WTC11 (cell line): ENCODE results near the gene CREBBP. TPM values are rescaled to one million over a fixed set of nuclear protein-coding genes. Genes with fewer than 3 reads are reported as not detected.

Experiments used
- ATAC-seq: fragments of 200-7000 bp; cut with Tn5 transposase; 2 replicates; pipeline ENCODE4 v1.10.0; 2021; ENCODE audit warnings: mild to moderate bottlenecking, moderate library complexity
- CTCF ChIA-PET: fragments of 300-600 bp; sonication (Branson Sonifier 250); formaldehyde crosslinking; loops from one replicate; lab custom pipeline; 2021; ENCODE audit warnings: antibody characterized with exemption; lab: Charles Lee
- POLR2A ChIA-PET: fragments of 350-600 bp; sonication (Branson Sonifier 250); formaldehyde crosslinking; loops from one replicate; lab custom pipeline; 2021; ENCODE audit warnings: antibody characterized with exemption; lab: Charles Lee
- DNase-seq: peaks from one replicate; pipeline ENCODE4 v3.0.0; 2021; ENCODE audit warnings: low spot score
- H3K27ac Mint-ChIP-seq: 2 replicates; pipeline ENCODE4 v1.8.0; 2021; ENCODE audit warnings: mixed read lengths
- H3K27me3 Mint-ChIP-seq: 2 replicates; pipeline ENCODE4 v1.8.0; 2021; ENCODE audit warnings: low read depth, mild to moderate bottlenecking, moderate library complexity, mixed read lengths
- H3K36me3 Mint-ChIP-seq: 2 replicates; pipeline ENCODE4 v1.8.0; 2021; ENCODE audit warnings: mixed read lengths
- H3K4me1 Mint-ChIP-seq: 2 replicates; pipeline ENCODE4 v1.8.0; 2022; ENCODE audit warnings: mixed read lengths
- H3K4me3 Mint-ChIP-seq: 2 replicates; pipeline ENCODE4 v1.8.0; 2021; ENCODE audit warnings: mild to moderate bottlenecking, moderate library complexity, mixed read lengths
- H3K9me3 Mint-ChIP-seq: 2 replicates; pipeline ENCODE4 v1.8.0; 2021; ENCODE audit warnings: mixed read lengths
- AFF4 ChIP-seq: sonication (generic); formaldehyde crosslinking; IDR thresholded peaks from 2 replicates; pipeline ENCODE4 v1.8.1; 2023; ENCODE audit warnings: mild to moderate bottlenecking, missing genetic modification reagents, borderline replicate concordance
- ATF6 ChIP-seq: sonication (generic); formaldehyde crosslinking; IDR thresholded peaks from 2 replicates; pipeline ENCODE4 v1.8.1; 2023; ENCODE audit warnings: mild to moderate bottlenecking, missing genetic modification reagents
- CREB1 ChIP-seq: sonication (generic); formaldehyde crosslinking; IDR thresholded peaks from 2 replicates; pipeline ENCODE4 v1.8.0; 2023; ENCODE audit warnings: mild to moderate bottlenecking, missing genetic modification reagents
- ESRRA ChIP-seq: sonication (generic); formaldehyde crosslinking; IDR thresholded peaks from 2 replicates; pipeline ENCODE4 v1.8.1; 2022; ENCODE audit warnings: mild to moderate bottlenecking, missing genetic modification reagents, borderline replicate concordance
- FOXP1 ChIP-seq: sonication (generic); formaldehyde crosslinking; IDR thresholded peaks from 2 replicates; pipeline ENCODE4 v1.8.0; 2022; ENCODE audit warnings: missing genetic modification reagents, mild to moderate bottlenecking, moderate library complexity, borderline replicate concordance
- FOXP4 ChIP-seq: sonication (generic); formaldehyde crosslinking; IDR thresholded peaks from 2 replicates; pipeline ENCODE4 v1.8.0; 2022; ENCODE audit warnings: mild to moderate bottlenecking, missing genetic modification reagents
- IRF2 ChIP-seq: sonication (generic); formaldehyde crosslinking; IDR thresholded peaks from 2 replicates; pipeline ENCODE4 v1.8.0; 2022; ENCODE audit warnings: low read depth, missing genetic modification reagents, borderline replicate concordance
- JAZF1 ChIP-seq: fragments of 250-450 bp; sonication (Bioruptor Pico); IDR thresholded peaks from 2 replicates; pipeline ENCODE4 v1.9.0; 2021; ENCODE audit warnings: moderate library complexity, mild to moderate bottlenecking, inconsistent platforms
- TCF7 ChIP-seq: sonication (generic); formaldehyde crosslinking; IDR thresholded peaks from 2 replicates; pipeline ENCODE4 v1.8.0; 2022; ENCODE audit warnings: mild to moderate bottlenecking, low read depth, missing genetic modification reagents, moderate library complexity
- USF1 ChIP-seq: sonication (generic); formaldehyde crosslinking; IDR thresholded peaks from 2 replicates; pipeline ENCODE4 v1.8.0; 2022; ENCODE audit warnings: mild to moderate bottlenecking, missing genetic modification reagents
- ZBTB43 ChIP-seq: sonication (generic); formaldehyde crosslinking; IDR thresholded peaks from 2 replicates; pipeline ENCODE4 v1.8.1; 2023; ENCODE audit warnings: mild to moderate bottlenecking, missing genetic modification reagents
- ZNF425 ChIP-seq: fragments of 250-450 bp; sonication (Bioruptor Pico); conservative IDR thresholded peaks from 2 replicates; pipeline ENCODE4 v1.9.0; 2021; ENCODE audit warnings: mild to moderate bottlenecking
- ZNF671 ChIP-seq: fragments of 250-450 bp; sonication (Bioruptor Pico); IDR thresholded peaks from 2 replicates; pipeline ENCODE4 v1.8.0; 2021; ENCODE audit warnings: mild to moderate bottlenecking
- total RNA-seq: library from RNA; stranded (reverse); gene quantifications from 3 replicates; pipeline ENCODE4 v1.2.3, GENCODE V29; 2021

Gene CREBBP
- total RNA-seq, 1 experiment from 2014 or later, result 49.6 TPM

- Mint-ChIP-seq H3K4me1 (peaks cover 11% of the 10 kb centered on the region), H3K27ac (no peak overlapping the region)
- POLR2A ChIA-PET, result no interaction called here
- no peak for TF ChIP-seq AFF4
- TF ChIP-seq ZNF671 (CRISPR knock-in tag), result no peak
- no peak for TF ChIP-seq CREB1 (CRISPR knock-in tag)
- TF ChIP-seq ESRRA, result no peak
- no peak for TF ChIP-seq USF1 (CRISPR knock-in tag)
- TF ChIP-seq FOXP1 (CRISPR knock-in tag), result no peak
- no peak for TF ChIP-seq ZNF425 (CRISPR knock-in tag)
- no peak for TF ChIP-seq IRF2
- no peak for TF ChIP-seq FOXP4 (CRISPR knock-in tag)
- no peak for TF ChIP-seq TCF7
- no peak for TF ChIP-seq JAZF1 (CRISPR knock-in tag)
- no peak for TF ChIP-seq ZBTB43
- TF ChIP-seq ATF6 (CRISPR knock-in tag), result no peak
- TF ChIP-seq, all 79 proteins: peak for 0
- no peaks in the 10 kb centered on the region for H3K27me3 Mint-ChIP-seq
- CTCF ChIA-PET, result interaction anchor here (1.0 to 2.0 kb wide), 8 partner anchors 12 to 247 kb away, joined by 4 to 10 read pairs (median 6); partner anchors contain the start of gene TRAP1
- DNase-seq (no peak), ATAC-seq (no peak)
- no peaks in the 10 kb centered on the region for H3K9me3 Mint-ChIP-seq
- peaks cover 26% of the 10 kb centered on the region for H3K36me3 Mint-ChIP-seq
- H3K4me3 Mint-ChIP-seq, result no peak overlapping the region
Measured at GRCh38 chr16:3691761-3692160, 188.8 kb downstream of the CREBBP start.
